Endometrial microvascular endothelial cells (primary cell): ENCODE data around the gene GOLGA8B. TPM values are rescaled to one million over a fixed set of nuclear protein-coding genes. Genes with fewer than 3 reads are reported as not detected.
"Not testable (repeated sequence)": the region's sequence is repeated elsewhere in the genome, so short reads cannot be mapped to it uniquely, and the experiment has no call there.

Source experiments
- in situ Hi-C: cut with HindIII; loops from 2 replicates; pipeline ENCODE4 v1.10.0; 2017; ENCODE audit warnings: low sequenced_read_pairs, low pct_unique_long_range_greater_than_20kb; ENCODE audit errors: inconsistent ontology term
- total RNA-seq: library from RNA; depleted of rRNA; stranded (reverse); fragments of >200 nt; gene quantifications from one replicate; pipeline ENCODE4 v1.2.3, GENCODE V29; 2015; ENCODE audit errors: inconsistent ontology term

The GOLGA8B gene
- total RNA-seq, 1 donor from 2014 or later: 17.6 TPM

GRCh38 chr15:34572019-34572641, 11.3 kb downstream of the GOLGA8B start:
- in situ Hi-C loops: not testable (repeated sequence)

GRCh38 chr15:34569670-34570396, 13.6 kb downstream of the GOLGA8B start:
- in situ Hi-C loops: not testable (repeated sequence)

DNA sequence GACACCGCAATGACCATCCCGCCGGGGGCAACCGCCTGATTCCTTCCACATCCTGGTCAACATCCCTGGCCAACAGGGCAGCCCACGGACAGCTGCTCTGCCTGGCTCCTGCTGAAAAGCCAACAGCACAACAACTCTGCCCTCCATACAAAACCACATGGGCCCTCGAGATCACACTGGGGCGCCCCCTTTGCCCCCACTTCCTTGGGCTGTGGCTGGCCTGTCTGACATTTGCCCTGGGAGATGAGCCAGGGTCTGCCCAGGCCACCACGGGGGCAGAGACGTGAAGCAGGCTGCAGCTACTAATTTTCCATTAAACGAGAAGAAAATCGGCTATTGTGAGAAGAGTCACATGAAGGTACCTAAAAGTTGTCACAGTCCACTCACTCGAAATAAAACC, 16.3 kb downstream of the GOLGA8B start:
- in situ Hi-C loops: not testable (repeated sequence)

- in situ Hi-C loops: not testable (repeated sequence)
Measured at GRCh38 chr15:34564711-34565110, 18.7 kb downstream of the GOLGA8B start.

- in situ Hi-C loops: not testable (repeated sequence)
Measured at GRCh38 chr15:34560814-34561213, 22.6 kb downstream of the GOLGA8B start.

GRCh38 chr15:34559764-34560163, 23.7 kb downstream of the GOLGA8B start:
- in situ Hi-C loops: not testable (repeated sequence)

DNA sequence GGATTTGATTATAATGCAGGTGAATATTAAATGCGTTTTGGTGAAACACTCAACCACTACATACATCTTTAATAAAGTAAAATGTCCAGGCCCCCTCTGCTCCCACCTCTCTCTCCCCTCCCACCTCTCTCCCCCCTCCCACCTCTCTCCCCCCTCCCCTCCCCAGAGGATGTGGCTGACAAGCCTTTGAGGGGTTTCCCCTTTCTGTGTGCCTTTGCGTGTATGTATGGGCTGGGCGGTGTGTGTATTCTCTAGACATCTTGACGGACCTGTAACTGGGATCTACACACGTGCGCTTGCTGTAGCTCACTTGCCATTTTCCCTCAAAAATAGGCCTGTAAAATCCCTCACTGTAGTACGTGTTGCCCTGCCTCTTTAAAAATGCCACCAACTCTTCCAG, 28.3 kb downstream of the GOLGA8B start:
- in situ Hi-C loops: not testable (repeated sequence)

DNA sequence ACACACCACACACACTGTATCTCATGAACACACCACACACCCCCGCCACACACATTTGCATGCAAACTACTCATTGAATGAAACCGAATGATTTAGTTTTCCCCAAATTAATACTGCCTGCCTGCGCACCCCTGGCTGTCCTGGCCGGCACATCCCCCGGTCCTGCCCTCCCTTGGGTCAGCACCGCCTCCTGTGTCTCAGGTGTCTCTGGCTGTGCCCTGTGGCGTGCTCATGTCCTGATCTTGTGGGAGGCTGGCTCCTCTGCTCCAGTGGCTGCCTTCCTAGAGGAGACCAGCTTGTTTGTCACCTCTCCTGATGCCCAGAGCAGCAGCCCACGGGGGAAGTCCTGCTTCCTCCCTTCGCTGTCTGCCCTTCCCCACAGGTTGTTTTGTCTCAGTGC, 28.7 kb downstream of the GOLGA8B start:
- in situ Hi-C loops: not testable (repeated sequence)

DNA sequence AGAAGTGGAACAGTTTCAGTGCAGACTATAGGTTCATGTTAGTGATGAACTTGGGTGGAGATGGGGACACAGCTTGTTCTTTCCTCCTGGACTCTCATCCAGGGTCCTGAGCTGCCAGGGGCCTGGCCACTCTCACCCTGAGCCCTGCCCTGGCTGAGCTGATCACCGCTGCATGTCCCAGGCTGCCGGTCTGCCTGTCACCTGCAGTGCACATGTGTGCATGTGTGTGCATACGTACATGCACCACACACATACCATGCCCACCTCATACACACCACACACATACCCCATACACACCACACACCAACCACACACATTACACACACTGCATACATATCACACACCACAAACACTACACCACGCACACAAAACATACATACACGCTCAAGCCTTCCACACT, 29.3 kb downstream of the GOLGA8B start:
- in situ Hi-C loops: not testable (repeated sequence)

GRCh38 chr15:34550129-34550528, 33.3 kb downstream of the GOLGA8B start:
- in situ Hi-C loops: not testable (repeated sequence)

- in situ Hi-C loops: not testable (repeated sequence)
Measured at GRCh38 chr15:34549381-34549809, 34.1 kb downstream of the GOLGA8B start.

GRCh38 chr15:34543860-34544649, 39.4 kb downstream of the GOLGA8B start:
- in situ Hi-C loops: not testable (repeated sequence)

DNA sequence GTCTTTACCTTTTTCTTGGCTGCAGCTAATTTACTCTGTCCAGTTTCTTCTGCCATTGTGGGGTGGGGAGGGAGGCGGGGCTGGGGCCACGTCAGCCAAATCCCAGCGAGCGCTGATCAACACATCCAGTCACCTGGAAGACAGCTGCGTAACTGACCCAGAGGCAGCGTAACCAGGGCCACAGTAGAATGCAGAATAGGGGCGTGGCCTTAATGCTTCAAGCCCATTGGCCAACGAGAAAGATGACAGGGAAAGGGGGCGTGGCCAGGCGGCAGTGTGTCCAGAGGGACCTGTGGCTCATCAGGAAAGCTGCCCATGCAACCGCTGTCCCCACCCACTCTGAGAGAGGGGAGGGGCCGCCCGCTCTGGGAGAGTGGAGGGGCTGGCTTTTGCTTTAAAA, 47.6 kb downstream of the GOLGA8B start:
- in situ Hi-C loops: not testable (repeated sequence)

Other genes with a start within 250 kb of the GOLGA8B start
- gene SLC12A6, start 245.9 kb downstream of the GOLGA8B start, total RNA-seq: 19.1 TPM
- gene NOP10, start 240.5 kb downstream of the GOLGA8B start, total RNA-seq: 462 TPM
- gene NUTM1, start 240.3 kb downstream of the GOLGA8B start, total RNA-seq: not detected
- 15.0 TPM for gene LPCAT4, start 216.5 kb downstream of the GOLGA8B start, total RNA-seq
- gene GOLGA8A, start 145.8 kb downstream of the GOLGA8B start, total RNA-seq: 4.6 TPM
- gene GJD2, start 171.3 kb upstream of the GOLGA8B start, total RNA-seq: not detected
- gene ACTC1, start 211.9 kb upstream of the GOLGA8B start, total RNA-seq: not detected